Activated T-helper 1 cell treated with anti-CD3 and anti-CD28 coated beads, Interleukin-12 subunit alpha, Interleukin-12 subunit beta, Interleukin-2, Interleukin-4 antibody, amounts not matched to agents 30 ng/mL and 10 ng/mL and 1 ng/mL, durations not matched to agents 14 hours and 24 hours and 36 hours (primary cell): ENCODE measurements around the gene GEMIN5. TPM values are rescaled to one million over a fixed set of nuclear protein-coding genes. Genes with fewer than 3 reads are reported as not detected.

Source experiments
- DNase-seq: peaks from one replicate; pipeline ENCODE4 v3.0.0; 2021; ENCODE audit warnings: low spot score
- H3K27ac Mint-ChIP-seq: one replicate; pipeline ENCODE4 v1.8.0; 2021; ENCODE audit warnings: mild to moderate bottlenecking, mixed read lengths
- H3K27me3 Mint-ChIP-seq: one replicate; pipeline ENCODE4 v1.8.0; 2022; ENCODE audit warnings: mild to moderate bottlenecking, moderate library complexity, mixed read lengths; ENCODE audit not compliant: insufficient read depth
- H3K36me3 Mint-ChIP-seq: one replicate; pipeline ENCODE4 v1.8.0; 2021; ENCODE audit warnings: low read depth, mixed read lengths
- H3K4me1 Mint-ChIP-seq: one replicate; pipeline ENCODE4 v1.8.0; 2021; ENCODE audit warnings: low read depth, mixed read lengths
- H3K4me3 Mint-ChIP-seq: one replicate; pipeline ENCODE4 v1.8.0; 2021; ENCODE audit warnings: mild to moderate bottlenecking, moderate library complexity, mixed read lengths
- H3K9me3 Mint-ChIP-seq: one replicate; pipeline ENCODE4 v1.8.0; 2021; ENCODE audit warnings: mixed read lengths
- intact Hi-C: fragments of 100-400 bp; cut with micrococcal nuclease; formaldehyde crosslinking; loops from one replicate; pipeline ENCODE4 v1.15.1; 2024
- total RNA-seq: library from RNA; stranded (reverse); gene quantifications from 2 replicates; pipeline ENCODE4 v1.2.3, GENCODE V29; 2022

The GEMIN5 gene
- total RNA-seq, 1 donor from 2014 or later = 40.2 TPM

GRCh38 chr5:154863291-154864080 lies 74.5 kb downstream of the GEMIN5 start:
- H3K27me3 Mint-ChIP-seq = no peaks in the 10 kb centered on the region
- no peak for DNase-seq
- peaks cover 69% of the 10 kb centered on the region for H3K4me1 Mint-ChIP-seq
- H3K36me3 Mint-ChIP-seq = peaks cover 47% of the 10 kb centered on the region
- no peak overlapping the region for H3K27ac Mint-ChIP-seq
- H3K9me3 Mint-ChIP-seq = no peaks in the 10 kb centered on the region
- intact Hi-C loops = no loop called here
- no peak overlapping the region for H3K4me3 Mint-ChIP-seq

- DNase-seq = no peak
- no peaks in the 10 kb centered on the region for H3K27me3 Mint-ChIP-seq
- peaks cover 45% of the 10 kb centered on the region for H3K36me3 Mint-ChIP-seq
- intact Hi-C loops = no loop called here
- peaks cover 69% of the 10 kb centered on the region for H3K4me1 Mint-ChIP-seq
- peak overlapping the region; percentile 59 for H3K27ac Mint-ChIP-seq
- no peaks in the 10 kb centered on the region for H3K9me3 Mint-ChIP-seq
- H3K4me3 Mint-ChIP-seq = peak overlapping the region; percentile 38
These were observed 75.2 kb downstream of the GEMIN5 start for GRCh38 chr5:154862766-154863165.

GRCh38 chr5:154861946-154862345 lies 76.1 kb downstream of the GEMIN5 start:
- Mint-ChIP-seq H3K4me3 (peak overlapping the region; percentile 26), H3K27ac (no peak overlapping the region), H3K4me1 (peaks cover 68% of the 10 kb centered on the region), H3K36me3 (peaks cover 42% of the 10 kb centered on the region), H3K27me3 (no peaks in the 10 kb centered on the region), H3K9me3 (no peaks in the 10 kb centered on the region)
- intact Hi-C loops = no loop called here
- no peak for DNase-seq

GRCh38 chr5:154860765-154861164 lies 77.2 kb downstream of the GEMIN5 start:
- intact Hi-C loops = no loop called here
- Mint-ChIP-seq H3K27ac (peak overlapping the region; percentile 100), H3K4me3 (peak overlapping the region; percentile 99), H3K9me3 (no peaks in the 10 kb centered on the region), H3K27me3 (no peaks in the 10 kb centered on the region), H3K36me3 (peaks cover 35% of the 10 kb centered on the region), H3K4me1 (peaks cover 65% of the 10 kb centered on the region)
- DNase-seq = no peak

GRCh38 chr5:154860123-154860522 lies 77.9 kb downstream of the GEMIN5 start:
- Mint-ChIP-seq H3K9me3 (no peaks in the 10 kb centered on the region), H3K4me3 (peak overlapping the region; percentile 99), H3K27me3 (no peaks in the 10 kb centered on the region), H3K36me3 (peaks cover 30% of the 10 kb centered on the region), H3K27ac (peak overlapping the region; percentile 100), H3K4me1 (peaks cover 59% of the 10 kb centered on the region)
- intact Hi-C loops = no loop called here
- DNase-seq = no peak

- intact Hi-C loops = loop anchor here (1.0 to 5.0 kb wide), 8 partner anchors 47 to 820 kb away; partner anchors contain the start of genes FAM114A2, LARP1, MFAP3 and MRPL22
- Mint-ChIP-seq H3K27ac (peak overlapping the region; percentile 100), H3K36me3 (peaks cover 27% of the 10 kb centered on the region), H3K9me3 (no peaks in the 10 kb centered on the region), H3K4me1 (peaks cover 53% of the 10 kb centered on the region), H3K27me3 (no peaks in the 10 kb centered on the region), H3K4me3 (peak overlapping the region; percentile 99)
- peak; percentile 3 for DNase-seq
These were observed 78.8 kb downstream of the GEMIN5 start for GRCh38 chr5:154858972-154859871.

GRCh38 chr5:154858297-154858971 lies 79.6 kb downstream of the GEMIN5 start, which contains the start of gene CNOT8:
Gene CNOT8 (plus strand): TSS chr5:154858627. CDS start chr5:154863279, 4,652 bp downstream.
- Mint-ChIP-seq H3K36me3 (peaks cover 22% of the 10 kb centered on the region), H3K4me3 (peak within 1 kb of the TSS; percentile 99), H3K9me3 (no peaks in the 10 kb centered on the region), H3K27me3 (no peaks in the 10 kb centered on the region), H3K4me1 (peaks cover 48% of the 10 kb centered on the region), H3K27ac (peak within 1 kb of the TSS; percentile 100)
- DNase-seq = peak; percentile 96
- intact Hi-C loops = loop anchor here (1.0 to 5.0 kb wide), 7 partner anchors 46 to 820 kb away; partner anchors contain the start of genes FAM114A2, LARP1, MFAP3 and MRPL22

GRCh38 chr5:154857530-154858296 lies 80.3 kb downstream of the GEMIN5 start:
- Mint-ChIP-seq H3K4me3 (peak overlapping the region; percentile 99), H3K27ac (peak overlapping the region; percentile 100), H3K36me3 (peaks cover 16% of the 10 kb centered on the region), H3K27me3 (no peaks in the 10 kb centered on the region), H3K9me3 (no peaks in the 10 kb centered on the region), H3K4me1 (peaks cover 41% of the 10 kb centered on the region)
- intact Hi-C loops = loop anchor here (1.0 to 5.0 kb wide), 7 partner anchors 45 to 819 kb away; partner anchors contain the start of genes FAM114A2, LARP1, MFAP3 and MRPL22
- peak; percentile 81 for DNase-seq

- Mint-ChIP-seq H3K4me3 (no peak overlapping the region), H3K36me3 (no peaks in the 10 kb centered on the region), H3K9me3 (no peaks in the 10 kb centered on the region), H3K4me1 (peaks cover 9% of the 10 kb centered on the region), H3K27ac (no peak overlapping the region), H3K27me3 (no peaks in the 10 kb centered on the region)
- no peak for DNase-seq
- intact Hi-C loops = no loop called here
These were observed 86.7 kb downstream of the GEMIN5 start for GRCh38 chr5:154851351-154851750.

GRCh38 chr5:154850255-154851062 lies 87.6 kb downstream of the GEMIN5 start, which contains the start of gene FAXDC2:
Gene FAXDC2 (minus strand): TSS chr5:154850603. CDS start chr5:154838178, 12,425 bp downstream.
- H3K27ac Mint-ChIP-seq = peak within 1 kb of the TSS; percentile 43
- intact Hi-C loops = no loop called here
- no peak within 1 kb of the TSS for H3K4me3 Mint-ChIP-seq
- H3K9me3 Mint-ChIP-seq = no peaks in the 10 kb centered on the region
- H3K36me3 Mint-ChIP-seq = no peaks in the 10 kb centered on the region
- peaks cover 9% of the 10 kb centered on the region for H3K4me1 Mint-ChIP-seq
- DNase-seq = no peak
- H3K27me3 Mint-ChIP-seq = no peaks in the 10 kb centered on the region

- peaks cover 9% of the 10 kb centered on the region for H3K4me1 Mint-ChIP-seq
- H3K36me3 Mint-ChIP-seq = no peaks in the 10 kb centered on the region
- no peak for DNase-seq
- H3K9me3 Mint-ChIP-seq = no peaks in the 10 kb centered on the region
- H3K27ac Mint-ChIP-seq = peak overlapping the region; percentile 43
- intact Hi-C loops = no loop called here
- H3K27me3 Mint-ChIP-seq = no peaks in the 10 kb centered on the region
- H3K4me3 Mint-ChIP-seq = no peak overlapping the region
These were observed 88.2 kb downstream of the GEMIN5 start for GRCh38 chr5:154849791-154850201.
